GM13976 (cell line): ENCODE results near the gene NTM.

ENCODE experiments used
- DNase-seq: peaks from one replicate; pipeline ENCODE4 v3.0.0; 2012; ENCODE audit warnings: low spot score
- in situ Hi-C: fragments of 300-500 bp; cut with MboI; formaldehyde crosslinking; loops from one replicate; pipeline ENCODE4 v1.12.0; 2022; ENCODE audit warnings: low sequenced_read_pairs, mixed read lengths, inconsistent platforms; ENCODE audit not compliant: unreplicated experiment
- TF ChIP-seq, protein P1 (sequence below): IDR thresholded peaks from 2 replicates; pipeline ENCODE4 v1.5.1; 2012; ENCODE audit warnings: borderline replicate concordance, mild to moderate bottlenecking; ENCODE audit not compliant: insufficient read depth; ENCODE audit errors: extremely low read depth, missing control alignments, control extremely low read depth

The NTM gene

GRCh38 chr11:131393691-131394090, 23.3 kb downstream of the NTM start:
- TF ChIP-seq, protein P1, sequence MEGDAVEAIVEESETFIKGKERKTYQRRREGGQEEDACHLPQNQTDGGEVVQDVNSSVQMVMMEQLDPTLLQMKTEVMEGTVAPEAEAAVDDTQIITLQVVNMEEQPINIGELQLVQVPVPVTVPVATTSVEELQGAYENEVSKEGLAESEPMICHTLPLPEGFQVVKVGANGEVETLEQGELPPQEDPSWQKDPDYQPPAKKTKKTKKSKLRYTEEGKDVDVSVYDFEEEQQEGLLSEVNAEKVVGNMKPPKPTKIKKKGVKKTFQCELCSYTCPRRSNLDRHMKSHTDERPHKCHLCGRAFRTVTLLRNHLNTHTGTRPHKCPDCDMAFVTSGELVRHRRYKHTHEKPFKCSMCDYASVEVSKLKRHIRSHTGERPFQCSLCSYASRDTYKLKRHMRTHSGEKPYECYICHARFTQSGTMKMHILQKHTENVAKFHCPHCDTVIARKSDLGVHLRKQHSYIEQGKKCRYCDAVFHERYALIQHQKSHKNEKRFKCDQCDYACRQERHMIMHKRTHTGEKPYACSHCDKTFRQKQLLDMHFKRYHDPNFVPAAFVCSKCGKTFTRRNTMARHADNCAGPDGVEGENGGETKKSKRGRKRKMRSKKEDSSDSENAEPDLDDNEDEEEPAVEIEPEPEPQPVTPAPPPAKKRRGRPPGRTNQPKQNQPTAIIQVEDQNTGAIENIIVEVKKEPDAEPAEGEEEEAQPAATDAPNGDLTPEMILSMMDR = no peak
- DNase-seq = no peak
- in situ Hi-C loops = no loop called here

DNA sequence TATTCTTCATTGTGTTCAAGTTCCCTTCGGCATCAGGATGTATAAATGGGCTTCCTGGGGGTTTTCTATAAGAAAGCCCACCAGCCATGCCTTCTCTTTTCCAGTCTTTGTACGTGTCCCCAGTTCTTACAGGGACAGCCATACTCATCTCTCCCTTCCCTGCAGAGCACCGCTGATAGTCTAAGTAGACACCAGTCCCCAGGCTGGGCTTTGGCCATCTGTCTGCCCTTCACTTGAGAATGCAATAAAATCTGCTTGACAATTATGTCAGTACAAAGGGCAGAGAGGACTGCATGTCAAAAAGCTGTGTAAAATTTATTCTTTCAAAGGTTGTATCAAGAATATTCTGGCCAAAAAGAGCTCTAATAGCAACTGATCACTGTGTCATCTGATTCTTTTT, 27.3 kb downstream of the NTM start:
- TF ChIP-seq, protein P1 = no peak
- DNase-seq = no peak
- in situ Hi-C loops = no loop called here

DNA sequence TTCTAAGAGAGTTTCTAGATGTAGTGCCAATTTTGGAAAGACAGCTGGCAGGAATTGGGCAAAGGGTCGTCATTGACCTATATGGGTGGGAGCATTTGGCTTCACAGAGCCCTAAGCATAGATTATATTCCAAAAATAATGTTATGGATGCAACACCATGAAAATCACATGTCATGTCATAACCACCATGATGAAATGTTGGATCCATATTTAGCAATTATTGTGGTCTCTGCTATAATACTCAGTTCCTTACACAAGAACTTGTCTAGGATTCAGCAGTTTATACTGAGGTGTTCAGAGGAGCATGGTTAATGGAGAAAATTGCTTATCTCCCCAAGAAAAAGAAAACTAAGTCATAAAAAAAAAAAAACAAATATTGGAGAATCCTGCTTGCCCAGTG, 31.6 kb downstream of the NTM start:
- DNase-seq = no peak
- in situ Hi-C loops = no loop called here
- TF ChIP-seq, protein P1 = no peak

GRCh38 chr11:131404010-131404409, 33.6 kb downstream of the NTM start:
- TF ChIP-seq, protein P1 = no peak
- no peak for DNase-seq
- in situ Hi-C loops = no loop called here

DNA sequence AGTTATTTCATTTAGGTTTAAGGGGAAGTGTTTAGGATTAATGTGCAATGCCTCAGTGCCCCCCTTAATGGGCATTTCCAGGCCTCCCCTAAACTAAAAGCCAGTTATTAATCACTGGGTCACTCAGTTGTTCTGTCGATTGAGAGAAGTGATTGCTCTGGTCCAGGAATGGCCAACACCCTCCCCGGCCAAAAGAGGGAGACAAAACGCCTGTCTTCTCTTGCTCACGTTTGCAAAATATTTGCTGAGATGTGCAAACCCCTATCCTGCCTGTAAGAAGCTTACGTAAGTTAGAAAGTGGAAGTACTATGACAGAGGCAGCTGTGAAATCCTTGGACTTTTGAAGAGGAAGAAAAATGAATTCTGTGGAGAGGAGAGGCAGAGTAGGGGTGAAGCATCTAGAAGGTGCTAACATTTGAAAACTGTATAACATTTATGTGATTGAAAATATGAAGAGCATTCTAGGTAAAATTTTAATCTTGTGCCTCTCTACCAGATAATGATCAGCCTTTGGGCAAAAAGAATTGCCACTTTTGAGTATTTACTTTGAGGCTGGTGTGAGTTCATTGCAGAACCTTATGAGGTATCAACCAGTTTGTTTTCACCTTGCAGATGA, 37.7 kb downstream of the NTM start:
- DNase-seq = peak; percentile 43
- in situ Hi-C loops = no loop called here
- TF ChIP-seq, protein P1 = peak; percentile 42

DNA sequence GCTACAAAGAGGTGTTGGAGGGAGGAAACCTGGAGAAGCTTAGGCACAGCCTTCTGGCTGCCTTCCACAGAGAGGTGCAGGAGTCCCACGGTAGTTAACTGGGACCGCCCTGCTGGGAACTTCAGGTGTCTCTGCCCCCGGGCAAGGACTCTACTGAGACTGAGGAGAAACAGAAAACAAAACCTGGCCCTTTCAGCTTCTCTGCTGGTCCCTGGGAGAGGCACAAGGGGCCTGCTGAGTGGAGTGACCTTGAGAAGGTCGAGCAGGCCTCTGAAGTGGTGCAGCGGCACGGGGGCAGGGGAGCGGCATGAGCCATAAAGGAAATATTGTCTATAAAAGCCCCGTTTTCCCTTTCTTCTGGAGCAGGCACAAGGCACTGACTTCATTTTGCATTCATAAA, 38.9 kb downstream of the NTM start:
- DNase-seq = no peak
- TF ChIP-seq, protein P1 = no peak
- in situ Hi-C loops = no loop called here
